ENCODE results near the gene CXCR3. TPM values are rescaled to one million over a fixed set of nuclear protein-coding genes. Genes with fewer than 3 reads are reported as not detected.

The CXCR3 gene
- not detected in 2 replicates for polyA plus RNA-seq

GRCh38 chrX:71618303-71618721 lies at the start of gene CXCR3:
CXCR3 (minus strand) TSS chrX:71618511; CDS start chrX:71618449, 62 bp downstream.

GRCh38 chrX:71667328-71668247 lies 49.3 kb upstream of the CXCR3 start, which contains the start of gene LOC101059915:
LOC101059915 (plus strand) TSS chrX:71667546.

GRCh38 chrX:71578253-71579135 lies 39.8 kb downstream of the CXCR3 start, which contains the start of gene GCNA:
GCNA (plus strand) TSS chrX:71578437; CDS start chrX:71580822, 2,385 bp downstream.

Other genes with a start within 250 kb of the CXCR3 start
- gene OGT, start 85.4 kb downstream of the CXCR3 start, polyA plus RNA-seq = 78.6 and 84.1 TPM in 2 replicates
- 3.3 and 4.2 TPM in 2 replicates for gene GCNA, start 40.1 kb downstream of the CXCR3 start, polyA plus RNA-seq
- not detected in 2 replicates for gene CXorf49, start 99.8 kb upstream of the CXCR3 start, polyA plus RNA-seq
- not detected in 2 replicates for gene CXorf49B, start 144.8 kb upstream of the CXCR3 start, polyA plus RNA-seq

All from Purkinje cell (primary cell).